ENCODE results near the gene ENTPD1.
A peak's percentile ranks its signal among the peaks of the same experiment; 100 is the strongest.

Gene ENTPD1

GRCh38 chr10:95833042-95833610, 77.2 kb downstream of the ENTPD1 start:
- DNase-seq = no peak

DNA sequence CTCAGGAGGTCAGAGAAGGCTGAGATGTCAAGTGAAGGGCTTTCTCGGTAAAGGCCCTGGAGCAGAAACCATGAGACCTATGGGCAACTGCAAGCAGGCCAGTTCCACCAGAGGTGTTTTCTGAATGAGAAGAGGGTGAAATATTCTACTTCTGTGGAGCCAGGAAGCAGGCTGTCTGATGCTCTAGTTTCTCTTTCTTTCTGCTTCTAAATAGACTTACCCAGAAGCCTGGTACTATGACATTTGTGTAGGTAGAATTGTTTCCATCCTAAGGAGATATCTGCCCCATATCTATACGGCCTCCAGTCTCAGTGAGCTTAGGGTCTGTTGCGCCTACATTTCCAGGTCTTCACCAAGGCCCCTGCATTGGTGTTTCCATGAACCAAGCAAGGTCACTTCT, 78.4 kb downstream of the ENTPD1 start:
- DNase-seq = no peak

DNA sequence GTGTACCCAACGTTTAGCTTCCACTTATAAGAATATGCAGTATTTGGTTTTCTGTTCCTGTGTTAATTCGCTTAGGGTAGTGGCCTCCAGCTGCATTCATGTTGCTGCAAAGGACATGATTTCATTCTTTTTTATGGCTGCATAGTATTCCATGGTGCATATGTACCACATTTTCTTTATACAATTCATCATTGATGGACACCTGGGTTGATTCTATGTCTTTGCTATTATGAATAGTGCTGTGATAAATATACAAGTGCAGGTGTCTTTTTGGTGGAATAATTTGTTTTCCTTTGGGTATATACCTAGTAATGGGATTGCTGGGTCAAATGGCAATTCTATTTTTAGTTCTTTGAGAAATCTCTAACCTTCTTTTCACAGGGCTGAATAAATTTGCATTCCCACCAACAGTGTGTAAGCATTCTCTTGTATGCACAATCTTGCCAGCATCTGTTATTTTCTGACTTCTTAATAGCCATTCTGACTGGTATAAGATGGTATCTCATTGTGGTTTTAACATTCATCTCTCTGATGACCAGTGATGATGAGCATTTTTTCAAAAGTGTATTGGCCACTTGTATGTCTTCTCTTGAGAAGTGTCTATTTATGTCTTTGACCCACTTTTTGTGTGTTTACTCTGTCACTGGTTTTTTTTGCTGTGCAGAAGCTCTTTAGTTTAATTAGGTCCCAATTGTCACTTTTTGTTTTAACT, 79.3 kb downstream of the ENTPD1 start:
- no peak for DNase-seq

- DNase-seq = no peak
These were observed 79.9 kb downstream of the ENTPD1 start for GRCh38 chr10:95835911-95836310.

DNA sequence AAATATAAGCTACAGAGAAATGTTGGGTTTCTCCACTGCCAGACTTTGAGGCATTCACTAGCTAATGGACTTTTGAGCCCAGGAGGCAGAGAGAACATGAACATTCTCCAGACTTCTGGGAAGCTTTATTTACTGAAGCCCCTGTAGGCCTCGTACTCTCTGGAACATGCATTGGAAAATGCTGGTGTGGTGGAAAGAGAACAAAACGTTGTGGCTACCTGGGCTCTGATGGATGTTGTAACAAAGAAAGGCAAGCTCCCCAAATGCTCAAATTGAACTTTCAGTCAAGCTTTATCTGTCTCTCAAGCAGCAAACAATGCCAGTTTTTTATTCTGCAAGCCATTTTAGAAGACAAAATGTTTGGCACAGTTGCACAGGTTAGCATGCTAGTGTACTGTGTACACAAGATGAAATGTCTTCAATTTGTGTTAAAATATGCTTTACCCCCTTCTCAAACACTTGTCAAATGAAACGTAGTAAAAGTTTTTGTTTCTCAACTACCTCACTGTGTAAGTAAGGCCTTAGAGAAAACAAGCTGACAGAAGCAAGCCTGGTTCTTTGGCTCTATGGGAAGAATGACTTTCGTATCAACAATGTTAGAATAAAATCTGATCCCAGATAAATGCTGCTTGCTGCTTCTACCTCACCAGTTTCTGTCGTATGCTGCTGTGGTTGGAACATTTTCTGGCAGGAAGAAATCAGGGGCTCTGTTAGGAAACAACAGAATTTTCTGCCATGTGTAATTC, 80.8 kb downstream of the ENTPD1 start:
- no peak for DNase-seq

GRCh38 chr10:95837356-95837776, 81.4 kb downstream of the ENTPD1 start:
- DNase-seq = no peak

DNA sequence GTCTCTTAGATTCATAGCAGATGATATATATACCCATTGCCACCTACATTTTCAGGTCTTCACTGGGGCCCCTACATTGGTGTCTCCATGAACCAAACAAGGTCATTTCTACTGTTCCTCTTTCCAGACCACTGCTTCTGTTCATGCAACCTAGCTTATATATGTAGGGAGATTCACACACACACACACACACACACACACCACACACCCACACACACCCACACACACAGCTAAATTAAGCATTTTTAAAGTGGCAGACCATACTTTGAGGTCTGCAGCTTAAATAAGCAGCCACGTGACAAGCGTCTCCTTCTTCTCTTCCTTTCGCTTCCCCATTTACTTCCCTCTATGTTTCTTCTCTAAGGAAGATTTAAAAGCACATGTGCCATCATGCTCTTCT, 81.8 kb downstream of the ENTPD1 start:
- no peak for DNase-seq

- DNase-seq = no peak
These were observed 84.2 kb downstream of the ENTPD1 start for GRCh38 chr10:95840121-95840520.

GRCh38 chr10:95840681-95841080, 84.7 kb downstream of the ENTPD1 start:
- DNase-seq = no peak

DNA sequence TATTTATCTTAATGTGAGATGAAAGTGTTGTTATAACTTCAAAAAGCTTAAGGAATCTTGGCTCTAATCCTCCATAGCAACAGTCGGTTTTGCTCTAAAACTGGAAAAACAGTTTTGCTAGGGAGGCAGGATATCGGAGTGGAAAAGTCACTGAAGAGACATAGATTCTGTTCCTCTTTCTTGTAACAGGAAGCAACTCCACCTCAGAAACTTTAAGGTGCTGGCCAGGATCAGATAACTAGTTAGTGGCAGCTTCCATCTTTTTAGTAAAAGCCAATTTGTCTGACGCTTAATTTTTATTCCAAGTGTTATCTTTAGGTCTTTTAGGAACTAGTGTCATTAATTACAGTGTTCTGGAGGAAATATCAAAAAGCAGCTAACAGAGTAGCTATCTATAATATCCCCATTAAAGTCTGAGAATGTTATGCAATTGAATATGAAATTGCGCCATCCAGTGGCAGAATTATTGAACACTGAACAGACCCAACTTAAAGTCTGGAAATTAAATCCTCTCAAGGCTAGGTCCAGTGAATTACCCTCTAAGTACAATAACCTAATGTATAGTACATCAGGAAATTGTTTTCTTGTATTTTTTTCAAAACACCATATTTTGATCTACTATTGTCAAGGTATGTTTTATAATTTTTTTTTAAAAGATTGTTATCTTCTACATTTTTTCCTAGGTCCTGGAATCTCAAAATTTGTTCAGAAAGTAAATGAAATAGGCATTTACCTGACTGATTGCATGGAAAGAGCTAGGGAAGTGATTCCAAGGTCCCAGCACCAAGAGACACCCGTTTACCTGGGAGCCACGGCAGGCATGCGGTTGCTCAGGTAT, 85.9 kb downstream of the ENTPD1 start:
- DNase-seq = no peak

GRCh38 chr10:95845411-95845810, 89.4 kb downstream of the ENTPD1 start:
- DNase-seq = no peak

- DNase-seq = no peak
These were observed 91.0 kb downstream of the ENTPD1 start for GRCh38 chr10:95847007-95847406.

- DNase-seq = no peak
These were observed 92.9 kb downstream of the ENTPD1 start for GRCh38 chr10:95848841-95849240.

- no peak for DNase-seq
These were observed 94.8 kb downstream of the ENTPD1 start for GRCh38 chr10:95850791-95851190.

DNA sequence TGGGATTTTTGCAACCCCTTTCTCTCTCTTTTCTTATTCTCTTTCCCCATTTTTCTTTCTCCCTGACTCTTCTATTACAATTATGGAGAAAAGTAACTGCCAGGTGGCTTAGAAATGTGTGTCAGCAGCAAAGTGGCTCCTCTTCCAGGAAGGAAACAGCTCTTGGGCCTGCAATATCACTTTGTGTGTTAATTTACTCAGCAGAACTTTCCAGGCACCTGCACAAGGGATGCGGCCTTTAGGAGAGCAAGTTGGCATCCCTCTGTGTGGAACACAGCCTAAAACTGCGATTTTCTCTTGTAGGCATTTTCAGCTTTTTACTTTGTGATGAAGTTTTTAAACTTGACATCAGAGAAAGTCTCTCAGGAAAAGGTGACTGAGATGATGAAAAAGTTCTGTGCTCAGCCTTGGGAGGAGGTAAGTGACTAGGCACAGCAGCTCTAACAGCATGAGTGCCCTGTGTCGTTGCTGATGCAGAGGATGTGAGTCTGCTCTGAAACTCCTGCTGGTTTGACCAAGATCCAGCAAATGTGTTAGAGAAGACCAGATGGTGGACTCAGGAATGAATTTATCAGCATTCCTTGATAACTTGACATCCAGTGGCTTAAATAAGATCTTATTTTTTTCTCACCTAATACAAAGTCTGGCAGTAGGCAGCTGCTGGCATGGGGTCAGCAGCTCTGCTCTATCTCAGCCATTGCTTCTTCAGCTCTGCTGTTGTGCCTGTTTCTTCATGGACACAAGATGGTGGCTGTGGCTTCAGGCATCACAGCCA, 104.4 kb downstream of the ENTPD1 start:
- no peak for DNase-seq

- DNase-seq = no peak
These were observed 105.4 kb downstream of the ENTPD1 start for GRCh38 chr10:95861386-95861785.

GRCh38 chr10:95864906-95865813, 109.2 kb downstream of the ENTPD1 start:
- peak; percentile 9 for DNase-seq

- no peak for DNase-seq
These were observed 110.0 kb downstream of the ENTPD1 start for GRCh38 chr10:95865814-95866466.

DNA sequence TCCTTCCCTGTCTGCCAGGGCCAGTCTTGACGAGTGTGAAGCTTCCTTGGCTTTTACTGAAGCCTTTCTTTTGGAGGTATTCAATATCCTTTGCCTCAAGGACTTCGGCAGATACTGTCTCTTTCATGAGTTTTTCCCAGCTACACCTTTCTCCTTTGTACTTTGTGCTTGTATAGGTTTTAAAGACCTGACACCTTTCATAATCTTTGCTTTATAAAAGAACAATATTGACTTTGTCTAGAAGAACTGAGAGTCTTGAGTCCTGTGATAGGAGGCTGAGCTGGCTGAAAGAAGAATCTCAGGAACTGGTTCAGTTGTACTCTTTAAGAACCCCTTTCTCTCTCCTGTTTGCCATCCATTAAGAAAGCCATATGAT, 110.5 kb downstream of the ENTPD1 start:
- DNase-seq = no peak

DNA sequence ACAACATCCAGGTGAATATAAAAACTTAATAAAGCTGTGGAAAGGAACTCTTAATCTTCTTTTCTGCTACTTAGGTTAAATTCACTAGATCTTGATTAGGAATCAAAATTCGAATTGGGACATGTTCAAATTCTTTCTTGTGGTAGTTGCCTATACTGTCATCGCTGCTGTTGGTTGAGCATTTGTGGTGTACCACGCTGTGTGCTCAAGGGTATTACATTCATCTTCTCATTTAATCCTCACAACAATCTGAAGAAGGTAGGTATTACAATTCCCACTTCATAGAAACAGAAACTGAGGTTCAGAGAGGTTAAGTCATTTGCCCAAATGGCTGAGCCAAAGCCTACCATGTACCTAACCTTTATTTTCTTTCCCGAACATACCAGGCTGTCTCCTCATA, 111.9 kb downstream of the ENTPD1 start:
- DNase-seq = no peak

- no peak for DNase-seq
These were observed 116.3 kb downstream of the ENTPD1 start for GRCh38 chr10:95872158-95872711.
